Hematopoietic multipotent progenitor cell treated with erythropoietin and hydrocortisone succinate and interleukin-3 and kit ligand, for 4 days (in vitro differentiated cells): ENCODE data around the gene ABHD8.

Experiments used
- DNase-seq: peaks from one replicate; pipeline ENCODE4 v3.0.0-alpha.2; 2015

ABHD8 gene

GRCh38 chr19:17262557-17262956 is 40.7 kb downstream of the ABHD8 start:
- DNase-seq: no peak

- peak; percentile 94 for DNase-seq
These were observed 42.3 kb downstream of the ABHD8 start for GRCh38 chr19:17260842-17261325.

GRCh38 chr19:17259934-17260333 is 43.3 kb downstream of the ABHD8 start:
- no peak for DNase-seq

GRCh38 chr19:17259118-17259780 is 44.0 kb downstream of the ABHD8 start:
- no peak for DNase-seq

GRCh38 chr19:17256130-17256529 is 47.1 kb downstream of the ABHD8 start:
- DNase-seq: no peak

- DNase-seq: no peak
These were observed 48.0 kb downstream of the ABHD8 start for GRCh38 chr19:17255150-17255621.

- peak; percentile 12 for DNase-seq
These were observed 48.6 kb downstream of the ABHD8 start for GRCh38 chr19:17254636-17255035.

- no peak for DNase-seq
These were observed 53.2 kb downstream of the ABHD8 start for GRCh38 chr19:17249887-17250548.

- no peak for DNase-seq
These were observed 55.0 kb downstream of the ABHD8 start for GRCh38 chr19:17248011-17248776.

GRCh38 chr19:17246681-17247425 is 56.4 kb downstream of the ABHD8 start:
- DNase-seq: peak; percentile 11

GRCh38 chr19:17245535-17245984 is 57.7 kb downstream of the ABHD8 start, which contains the start of gene NR2F6:
Gene NR2F6, minus strand, starts transcription at chr19:17245919. Its CDS starts 699 bp downstream, at chr19:17245220.
- DNase-seq: no peak

- DNase-seq: peak; percentile 22
These were observed 58.3 kb downstream of the ABHD8 start for GRCh38 chr19:17244618-17245534.

- no peak for DNase-seq
These were observed 59.2 kb downstream of the ABHD8 start for GRCh38 chr19:17243830-17244617.

- no peak for DNase-seq
These were observed 59.9 kb downstream of the ABHD8 start for GRCh38 chr19:17243211-17243829.

- no peak for DNase-seq
These were observed 60.6 kb downstream of the ABHD8 start for GRCh38 chr19:17242431-17243208.
